HG03108 (cell line): ENCODE data around the gene KDM4B.

Experiments used
- ATAC-seq: cut with Tn5 transposase; IDR thresholded peaks from one replicate; pipeline ENCODE4 v1.9.1; 2021; ENCODE audit warnings: moderate library complexity; ENCODE audit not compliant: unreplicated experiment

The KDM4B gene

GRCh38 chr19:5103061-5103701 lies 134.3 kb downstream of the KDM4B start:
- no peak for ATAC-seq

GRCh38 chr19:5103812-5104410 lies 135.0 kb downstream of the KDM4B start:
- ATAC-seq, result no peak

GRCh38 chr19:5104871-5105351 lies 136.0 kb downstream of the KDM4B start:
- ATAC-seq, result no peak

- ATAC-seq, result no peak
Observed at GRCh38 chr19:5106191-5106726, 137.3 kb downstream of the KDM4B start.

GRCh38 chr19:5106971-5107370 lies 138.1 kb downstream of the KDM4B start:
- ATAC-seq, result no peak

GRCh38 chr19:5107432-5108122 lies 138.7 kb downstream of the KDM4B start:
- no peak for ATAC-seq

GRCh38 chr19:5108123-5108596 lies 139.2 kb downstream of the KDM4B start:
- no peak for ATAC-seq

- no peak for ATAC-seq
Observed at GRCh38 chr19:5108866-5109265, 140.0 kb downstream of the KDM4B start.

- ATAC-seq, result no peak
Observed at GRCh38 chr19:5109560-5109959, 140.6 kb downstream of the KDM4B start.

- no peak for ATAC-seq
Observed at GRCh38 chr19:5110546-5110945, 141.6 kb downstream of the KDM4B start.

GRCh38 chr19:5111051-5111450 lies 142.1 kb downstream of the KDM4B start:
- ATAC-seq, result no peak

- no peak for ATAC-seq
Observed at GRCh38 chr19:5112175-5112574, 143.3 kb downstream of the KDM4B start.

- ATAC-seq, result no peak
Observed at GRCh38 chr19:5112681-5113575, 144.0 kb downstream of the KDM4B start.

GRCh38 chr19:5113633-5114586 lies 145.0 kb downstream of the KDM4B start:
- no peak for ATAC-seq

- no peak for ATAC-seq
Observed at GRCh38 chr19:5114727-5115126, 145.8 kb downstream of the KDM4B start.

GRCh38 chr19:5115351-5115750 lies 146.4 kb downstream of the KDM4B start:
- no peak for ATAC-seq

- no peak for ATAC-seq
Observed at GRCh38 chr19:5115771-5116202, 146.9 kb downstream of the KDM4B start.

- ATAC-seq, result no peak
Observed at GRCh38 chr19:5116292-5116691, 147.4 kb downstream of the KDM4B start.

- no peak for ATAC-seq
Observed at GRCh38 chr19:5117421-5117820, 148.5 kb downstream of the KDM4B start.

GRCh38 chr19:5118026-5118425 lies 149.1 kb downstream of the KDM4B start:
- ATAC-seq, result no peak
